ENCODE measurements around the gene IRF4.

GRCh38 chr6:397604-398003, 6.1 kb downstream of the IRF4 start:
- TF ChIP-seq POLR2A (IDR thresholded peaks at IDR 0.05; ENCODE audit: low read length) (no peak), GATA1 (IDR thresholded peaks at IDR 0.05; ENCODE audit: low read depth, low read length) (no peak)
